Measurements from ENCODE around the gene SLC36A4.

GRCh38 chr11:93234602-93235207 lies 36.9 kb upstream of the SLC36A4 start:
- peak; percentile 52 for TF ChIP-seq CTCF (IDR thresholded peaks at IDR 0.05; ENCODE audit: insufficient read depth, low read length, poor library complexity, severe bottlenecking)
- no peak for TF ChIP-seq EZH2phosphoT487 (conservative IDR thresholded peaks at IDR 0.05; ENCODE audit: low read length)

All from SU-DHL-6 (cell line).